ENCODE data around the gene TMEM37. TPM values are rescaled to one million over a fixed set of nuclear protein-coding genes. Genes with fewer than 3 reads are reported as not detected.

Gene TMEM37
- total and polyA plus RNA-seq, 2 donors from 2014 or later = 59.4 to 221 TPM

DNA sequence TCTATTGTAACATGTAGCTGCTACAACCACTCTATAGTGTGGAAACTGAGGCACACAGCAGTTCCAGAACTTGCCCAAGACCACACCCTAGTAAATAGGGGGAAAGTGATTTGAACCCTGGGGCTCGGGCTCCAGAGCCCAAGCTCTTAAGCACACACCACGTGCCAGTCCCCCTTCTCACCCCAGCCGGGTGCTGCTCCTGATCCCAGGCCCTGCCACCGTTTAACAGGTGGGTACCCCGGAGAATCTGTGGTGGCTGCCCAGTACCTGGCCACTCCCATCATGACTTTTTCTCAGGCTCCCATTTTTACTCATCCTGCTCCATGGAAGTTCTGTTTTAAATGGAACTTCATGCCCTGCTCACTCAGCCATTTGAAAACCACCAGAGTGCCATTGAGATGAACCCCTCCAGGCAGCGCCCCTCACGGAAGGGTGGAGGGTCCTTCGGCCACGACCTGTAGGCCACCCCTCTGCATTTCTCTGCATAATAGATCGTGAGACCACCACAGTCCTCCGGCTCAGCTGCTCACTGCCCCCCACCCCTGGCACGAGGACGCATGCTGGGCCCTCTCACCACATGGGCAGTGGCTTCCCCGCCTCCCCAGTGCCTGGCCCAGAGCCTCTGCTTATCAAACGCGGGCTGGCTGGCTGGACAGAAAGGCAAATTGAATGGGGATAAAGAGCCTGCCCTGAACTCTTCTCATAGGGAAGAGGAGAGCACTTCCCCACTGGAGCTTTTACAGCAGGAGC lies 42.1 kb downstream of the TMEM37 start:
- Histone ChIP-seq H3K9me3 (ENCODE audit: control insufficient read depth in 2 of 3, insufficient read depth in 1 of 3, low read length in 3 of 3) (no peaks in the 10 kb centered on the region), H3K27me3 (ENCODE audit: control insufficient read depth, insufficient read depth, low read length) (no peaks in the 10 kb centered on the region), H3K27ac (ENCODE audit: low read depth in 2 of 2, low read length in 2 of 2) (no peak overlapping the region), H3K9ac (ENCODE audit: low read length in 3 of 3) (no peak overlapping the region), H3K4me3 (ENCODE audit: low read length in 3 of 3) (no peak overlapping the region), H3K4me1 (ENCODE audit: control insufficient read depth in 2 of 3, insufficient read depth in 2 of 3, low read depth in 1 of 3, low read length in 3 of 3) (peaks cover 0 to 3% (median 0%) of the 10 kb centered on the region in 3 donors), H3K36me3 (ENCODE audit: control insufficient read depth in 2 of 3, insufficient read depth in 3 of 3, low read length in 3 of 3) (no peaks in the 10 kb centered on the region)
- peak in 1 of 5 donors; percentile 33 for DNase-seq
- intact Hi-C loops (cut with DNase I) = no loop called here
- no peak for FAIRE-seq
- TF ChIP-seq CTCF (IDR thresholded peaks at IDR 0.05; ENCODE audit: borderline replicate concordance, extremely low read depth, insufficient read depth) = no peak

- Histone ChIP-seq H3K36me3 (ENCODE audit: control insufficient read depth in 2 of 3, insufficient read depth in 3 of 3, low read length in 3 of 3) (no peaks in the 10 kb centered on the region), H3K9me3 (ENCODE audit: control insufficient read depth in 2 of 3, insufficient read depth in 1 of 3, low read length in 3 of 3) (no peaks in the 10 kb centered on the region), H3K9ac (ENCODE audit: low read length in 3 of 3) (no peak overlapping the region), H3K4me1 (ENCODE audit: control insufficient read depth in 2 of 3, insufficient read depth in 2 of 3, low read depth in 1 of 3, low read length in 3 of 3) (peaks cover 0 to 3% (median 0%) of the 10 kb centered on the region in 3 donors), H3K4me3 (ENCODE audit: low read length in 3 of 3) (no peak overlapping the region), H3K27ac (ENCODE audit: low read depth in 2 of 2, low read length in 2 of 2) (no peak overlapping the region), H3K27me3 (ENCODE audit: control insufficient read depth, insufficient read depth, low read length) (no peaks in the 10 kb centered on the region)
- intact Hi-C loops (cut with DNase I) = loop anchor here (5.0 kb wide), 1 partner anchor 67 kb away; no protein-coding TSS in a partner anchor
- no peak for TF ChIP-seq CTCF (IDR thresholded peaks at IDR 0.05; ENCODE audit: borderline replicate concordance, extremely low read depth, insufficient read depth)
- no peak for DNase-seq
- no peak for FAIRE-seq
Measured at GRCh38 chr2:119474371-119475224, 42.9 kb downstream of the TMEM37 start.

DNA sequence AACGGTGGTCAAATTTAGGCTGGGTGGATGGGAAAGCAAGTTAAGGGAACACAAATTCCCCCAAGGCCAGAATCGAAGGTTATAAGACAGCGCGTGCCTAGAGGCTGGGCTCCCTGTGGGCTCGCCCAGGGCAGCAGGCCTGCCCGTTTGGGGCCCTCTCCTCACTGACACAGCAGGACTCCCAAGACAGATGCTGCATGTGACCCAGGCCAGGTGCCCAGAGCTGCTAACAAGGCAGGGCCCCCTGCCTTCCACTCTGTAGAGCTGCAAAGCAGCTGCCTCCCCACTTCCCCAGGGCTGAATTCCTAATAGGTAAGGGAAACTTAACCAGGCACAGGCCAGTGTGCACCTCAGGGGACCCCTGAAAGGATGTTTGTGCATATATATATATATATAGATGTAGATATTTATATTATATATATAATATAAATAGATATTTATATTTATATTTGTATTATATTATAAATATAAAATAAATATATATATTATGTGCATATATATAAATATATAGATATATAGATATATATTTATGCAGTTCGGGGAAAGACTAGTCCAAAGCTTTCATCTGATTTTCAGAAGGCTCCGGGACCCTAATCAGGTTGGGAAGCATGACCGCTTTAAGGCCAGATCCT lies 43.7 kb downstream of the TMEM37 start:
- Histone ChIP-seq H3K4me1 (ENCODE audit: control insufficient read depth in 2 of 3, insufficient read depth in 2 of 3, low read depth in 1 of 3, low read length in 3 of 3) (peaks cover 0 to 3% (median 0%) of the 10 kb centered on the region in 3 donors), H3K9ac (ENCODE audit: low read length in 3 of 3) (no peak overlapping the region), H3K27me3 (ENCODE audit: control insufficient read depth, insufficient read depth, low read length) (no peaks in the 10 kb centered on the region), H3K9me3 (ENCODE audit: control insufficient read depth in 2 of 3, insufficient read depth in 1 of 3, low read length in 3 of 3) (no peaks in the 10 kb centered on the region), H3K4me3 (ENCODE audit: low read length in 3 of 3) (no peak overlapping the region), H3K27ac (ENCODE audit: low read depth in 2 of 2, low read length in 2 of 2) (no peak overlapping the region), H3K36me3 (ENCODE audit: control insufficient read depth in 2 of 3, insufficient read depth in 3 of 3, low read length in 3 of 3) (no peaks in the 10 kb centered on the region)
- FAIRE-seq = no peak
- TF ChIP-seq CTCF (IDR thresholded peaks at IDR 0.05; ENCODE audit: borderline replicate concordance, extremely low read depth, insufficient read depth) = no peak
- peak in 2 of 5 donors; percentile 22 to 45 for DNase-seq
- intact Hi-C loops (cut with DNase I) = loop anchor here (5.0 kb wide), 1 partner anchor 68 kb away; no protein-coding TSS in a partner anchor

Data from kidney (tissue), 14 donors.